ENCODE measurements around the gene TMEM30B.
A peak's percentile ranks its signal among the peaks of the same experiment; 100 is the strongest.
"Not testable (repeated sequence)": the region's sequence is repeated elsewhere in the genome, so short reads cannot be mapped to it uniquely, and the experiment has no call there.

The TMEM30B gene

DNA sequence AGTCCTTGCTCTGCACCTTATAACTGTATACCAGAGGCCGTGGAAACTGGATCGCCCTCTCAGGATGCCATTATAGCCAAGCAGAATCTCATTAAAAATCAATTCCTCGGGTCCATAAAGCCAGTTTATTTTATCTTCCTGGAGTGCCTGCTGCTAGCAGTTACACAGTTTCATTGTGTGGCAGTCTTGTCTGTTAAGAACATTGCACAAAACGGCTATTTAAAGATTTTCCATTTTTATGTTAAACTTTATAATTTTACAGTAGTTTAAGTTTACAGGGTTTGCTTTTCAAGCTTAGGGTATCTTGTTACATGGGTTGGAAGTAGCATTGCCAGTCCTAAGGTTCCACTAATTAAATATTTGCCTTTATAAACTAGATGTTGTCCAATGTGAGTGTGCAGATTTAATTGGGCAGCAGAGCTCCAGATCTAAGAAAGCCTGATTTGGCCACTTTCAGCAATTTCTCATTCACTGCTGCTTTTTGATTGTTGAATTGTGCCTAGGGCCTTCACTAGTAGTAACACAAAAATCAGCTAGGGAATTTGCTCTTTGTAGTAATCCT is 17.0 kb downstream of the TMEM30B start:
- DNase-seq = no peak

DNA sequence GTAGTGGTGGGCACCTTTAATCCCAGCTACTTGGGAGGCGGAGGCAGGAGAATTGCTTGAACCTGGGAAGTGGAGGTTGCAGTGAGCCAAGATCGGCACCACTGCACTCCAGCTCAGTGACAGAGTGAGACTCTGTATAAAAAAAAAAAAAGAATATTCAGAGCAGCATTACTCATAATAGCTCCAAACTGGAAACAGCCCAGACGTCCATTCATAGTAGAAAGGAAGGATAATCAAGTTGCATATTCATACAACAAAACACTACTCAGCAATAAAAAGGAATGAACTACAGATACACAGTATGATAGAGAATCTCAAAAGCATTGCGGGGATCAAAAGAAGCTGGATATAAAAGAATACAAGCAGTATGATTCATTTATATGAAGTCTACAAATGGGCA is 19.1 kb downstream of the TMEM30B start:
- no peak for DNase-seq

DNA sequence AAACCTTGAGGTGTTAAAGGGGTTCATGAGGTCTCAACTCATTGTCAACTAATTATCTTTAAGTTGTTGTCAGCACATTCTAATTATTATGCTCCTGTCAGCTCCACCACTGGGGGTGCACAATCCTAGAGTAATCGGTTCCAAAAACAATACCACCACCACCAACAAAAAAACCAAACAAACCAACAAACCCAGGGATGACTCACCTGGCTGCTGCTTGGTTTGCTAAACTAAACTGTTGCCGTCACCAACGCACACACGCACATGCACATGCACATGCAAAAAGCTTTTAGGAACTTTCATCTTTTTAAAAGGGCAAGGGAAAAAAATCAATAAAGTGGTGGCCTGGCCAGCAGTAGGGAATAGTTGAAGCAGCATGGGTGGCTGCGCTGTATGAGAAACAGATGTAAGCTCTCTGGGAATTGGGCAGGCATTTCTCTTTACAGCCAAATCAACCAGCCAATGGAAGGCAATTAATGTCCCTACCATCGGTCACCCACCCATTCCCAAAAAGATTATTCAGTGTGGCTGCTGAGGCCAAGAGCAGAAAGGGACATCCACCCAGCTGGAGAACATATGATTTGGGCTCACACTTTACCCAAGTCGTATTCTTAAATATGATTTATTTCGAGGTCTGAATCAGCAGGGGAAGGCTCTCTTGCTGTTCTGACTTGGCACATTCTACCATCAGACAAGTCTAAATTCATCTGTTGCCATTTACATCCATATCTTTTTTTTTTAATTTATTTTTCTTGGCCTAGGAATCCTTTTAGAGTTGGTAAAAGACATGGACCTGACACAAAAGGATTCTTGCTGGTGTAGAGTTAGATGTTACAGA is 20.0 kb downstream of the TMEM30B start:
- DNase-seq = peak; percentile 72

DNA sequence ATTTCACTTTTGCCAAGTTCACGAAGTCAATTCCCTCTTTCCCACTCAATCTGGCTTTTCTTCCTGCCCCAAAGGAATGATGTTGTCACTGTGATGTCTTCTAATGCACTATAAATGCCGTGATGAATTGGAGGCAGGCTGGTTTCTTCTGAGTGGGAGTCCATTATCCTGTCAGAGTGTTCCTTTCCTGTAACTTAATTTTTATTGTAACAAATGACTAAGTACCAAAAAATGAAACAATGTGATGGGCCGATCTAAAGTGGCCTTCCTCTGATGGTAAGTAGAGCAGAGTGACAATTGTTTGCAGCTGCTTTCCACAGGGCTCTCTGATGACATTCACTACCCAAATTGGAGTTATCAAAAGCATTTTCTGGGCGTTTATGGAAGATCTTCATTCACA is 22.2 kb downstream of the TMEM30B start:
- no peak for DNase-seq

DNA sequence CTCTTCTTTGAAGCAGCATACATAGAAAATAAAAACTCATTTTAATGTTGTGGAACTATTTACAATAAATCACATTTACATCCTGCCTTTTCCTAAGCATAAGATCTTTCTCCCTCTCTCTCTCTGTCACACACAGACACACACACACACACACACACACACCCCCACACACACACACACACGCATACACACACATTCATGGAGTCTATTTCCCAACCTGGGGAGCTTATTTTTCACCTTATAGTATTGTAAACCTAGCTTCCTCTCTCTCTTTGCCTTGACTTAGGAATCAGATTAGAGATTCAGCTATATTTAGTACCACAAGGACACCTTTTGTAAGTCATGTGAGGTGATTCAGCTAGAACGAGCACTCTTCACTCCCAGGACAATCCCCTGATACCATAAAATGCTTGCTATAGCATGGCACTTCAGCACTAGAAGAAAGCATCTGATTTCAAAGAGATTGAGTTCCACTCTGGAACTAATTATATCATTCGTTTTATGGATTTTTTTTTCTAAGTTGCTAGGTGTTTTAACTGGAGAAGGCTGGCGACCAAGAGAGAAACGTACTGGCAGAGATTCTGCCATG is 23.6 kb downstream of the TMEM30B start:
- peak; percentile 92 for DNase-seq

DNA sequence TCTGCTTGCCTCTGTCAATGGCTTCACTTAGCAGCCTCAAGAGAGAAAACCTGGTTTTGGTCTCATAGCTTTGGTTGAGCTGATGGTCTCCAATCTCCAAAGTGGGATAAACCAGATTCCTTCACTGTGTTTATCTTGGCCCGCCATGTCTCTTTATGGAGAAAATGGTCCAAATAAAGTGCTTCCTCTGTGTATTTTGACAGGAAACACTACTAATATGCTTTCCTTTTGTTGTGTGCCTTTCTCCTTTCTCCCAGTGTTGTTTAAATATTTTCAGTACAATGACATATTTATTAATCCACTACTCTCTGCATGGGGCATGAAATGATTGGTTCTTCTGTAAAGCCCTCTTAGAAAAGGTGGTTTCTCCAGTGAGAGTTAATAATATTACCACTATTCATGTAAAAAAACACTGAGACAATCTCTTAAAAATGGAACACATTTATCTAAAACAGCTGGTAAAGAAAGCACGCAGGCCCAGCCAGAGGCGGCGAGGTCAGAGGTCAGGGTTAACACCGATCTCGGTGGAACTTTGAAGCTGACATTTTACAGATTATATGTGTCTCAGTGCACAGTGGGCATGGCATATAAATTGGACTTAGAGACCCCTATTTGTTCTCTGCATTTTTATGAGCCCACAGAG is 24.2 kb downstream of the TMEM30B start:
- DNase-seq = no peak

DNA sequence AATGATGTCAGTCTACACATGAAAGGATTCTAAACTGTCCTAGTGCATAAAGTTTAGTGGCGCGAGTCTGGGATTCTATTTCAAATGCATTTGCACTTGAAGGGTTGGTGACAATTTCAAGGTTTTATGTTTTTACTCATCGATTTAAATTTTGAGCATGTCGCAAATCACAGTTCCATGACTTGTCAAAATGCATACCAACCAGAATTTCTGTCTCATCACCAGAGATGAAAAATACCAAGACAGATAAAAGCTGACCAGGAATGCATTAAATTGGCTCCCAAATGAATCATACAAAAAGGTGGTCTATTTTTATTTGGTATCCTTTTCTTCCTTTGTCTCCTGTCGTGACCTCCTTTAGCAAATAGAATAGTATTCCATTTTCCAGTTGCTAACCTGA is 25.2 kb downstream of the TMEM30B start:
- DNase-seq = no peak

DNA sequence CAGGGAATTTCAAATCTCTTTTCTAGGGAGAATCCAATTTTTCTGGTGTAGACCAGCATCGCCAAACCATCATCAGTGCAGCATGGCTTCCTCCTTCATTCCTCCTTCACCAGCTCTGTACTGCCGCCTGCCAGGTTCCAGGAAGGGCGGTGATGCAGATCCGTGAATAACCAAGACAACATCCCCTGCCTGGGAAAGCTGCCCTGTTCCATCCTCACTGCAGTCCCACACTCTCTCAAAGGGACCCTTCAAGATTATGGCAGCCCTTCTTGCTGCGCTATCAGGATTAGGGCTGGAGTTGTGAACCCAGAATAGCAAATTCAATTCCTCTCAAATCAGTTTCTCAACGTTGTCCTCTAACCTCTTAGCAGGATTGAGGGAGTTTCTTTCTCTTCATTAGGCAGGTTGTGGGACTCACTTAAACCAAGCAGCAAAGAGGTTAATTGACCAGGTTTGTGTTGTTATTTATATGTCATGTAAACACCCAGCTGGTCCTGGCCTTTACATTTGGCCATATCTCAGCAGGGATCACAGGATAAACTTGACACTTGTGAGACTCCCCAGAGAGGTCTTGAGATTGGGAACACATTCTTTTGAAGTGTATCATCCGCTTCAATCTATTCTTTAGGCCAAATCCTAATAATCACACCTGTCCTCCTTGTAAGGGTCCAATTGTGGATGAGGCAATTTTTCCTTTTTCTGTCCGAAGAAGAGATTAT is 26.2 kb downstream of the TMEM30B start:
- DNase-seq = no peak

DNA sequence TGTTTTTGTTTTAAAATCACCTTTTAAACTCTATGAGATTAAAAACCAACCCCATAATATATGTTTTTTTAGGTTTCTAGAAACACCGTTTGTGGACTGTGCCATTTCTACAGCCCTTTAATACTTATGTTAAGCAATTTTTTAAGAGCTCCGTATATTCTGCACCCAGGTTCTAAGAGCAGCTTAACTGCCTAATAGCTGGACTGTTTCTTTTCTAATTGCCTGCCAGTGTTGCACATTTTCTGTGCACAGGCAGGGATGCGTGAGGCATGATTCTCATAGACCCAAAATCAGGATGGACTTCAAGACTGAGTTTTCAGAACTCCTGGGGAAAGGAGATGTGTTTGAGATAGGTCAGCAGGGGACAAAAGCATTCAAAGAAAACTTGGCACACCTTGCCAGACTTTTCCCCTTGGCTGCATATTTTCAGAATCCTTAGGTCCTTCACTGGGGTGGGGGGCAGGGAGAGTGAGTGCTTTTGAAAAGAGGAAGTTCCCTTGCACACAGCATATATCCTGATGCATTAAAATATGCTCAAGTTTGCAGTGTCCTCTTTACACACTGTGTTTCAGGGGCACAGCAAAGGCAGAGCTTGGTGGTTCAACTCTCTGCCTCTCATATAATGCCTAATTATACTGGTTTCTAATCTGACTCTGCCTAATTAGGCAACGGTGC is 27.9 kb downstream of the TMEM30B start:
- DNase-seq = no peak

DNA sequence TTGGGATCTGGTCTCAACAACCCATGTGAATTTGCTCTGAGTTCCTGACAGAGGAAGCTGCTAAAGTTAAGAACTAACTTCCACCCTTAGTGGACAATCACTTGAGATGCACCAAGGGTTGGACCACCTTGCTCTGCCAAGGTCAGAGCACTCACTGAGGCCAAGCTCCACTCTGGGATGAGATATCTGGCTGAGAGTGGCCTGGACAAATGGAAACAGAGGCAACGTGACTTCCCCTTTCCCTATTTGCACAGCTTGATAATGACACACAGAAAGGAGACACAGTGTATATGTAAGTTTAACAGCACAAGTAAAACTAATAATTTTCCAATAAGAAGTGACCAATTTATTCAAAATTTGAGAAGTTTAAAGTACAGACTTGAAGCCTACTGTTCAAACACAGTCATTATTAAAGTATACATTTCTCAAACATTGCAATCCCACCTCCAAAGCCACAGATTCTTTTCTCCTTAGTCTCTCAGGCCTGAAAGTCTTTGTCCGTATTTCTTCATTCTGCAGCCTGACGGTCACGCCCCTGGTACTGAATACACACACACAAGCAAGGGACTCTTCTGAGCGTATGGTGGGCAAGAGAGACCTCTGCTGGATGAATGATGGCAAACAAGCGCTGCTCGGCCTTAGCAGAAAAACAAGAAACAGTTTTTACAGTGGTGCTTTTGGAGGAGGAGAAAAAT is 28.6 kb downstream of the TMEM30B start:
- DNase-seq = peak; percentile 96

DNA sequence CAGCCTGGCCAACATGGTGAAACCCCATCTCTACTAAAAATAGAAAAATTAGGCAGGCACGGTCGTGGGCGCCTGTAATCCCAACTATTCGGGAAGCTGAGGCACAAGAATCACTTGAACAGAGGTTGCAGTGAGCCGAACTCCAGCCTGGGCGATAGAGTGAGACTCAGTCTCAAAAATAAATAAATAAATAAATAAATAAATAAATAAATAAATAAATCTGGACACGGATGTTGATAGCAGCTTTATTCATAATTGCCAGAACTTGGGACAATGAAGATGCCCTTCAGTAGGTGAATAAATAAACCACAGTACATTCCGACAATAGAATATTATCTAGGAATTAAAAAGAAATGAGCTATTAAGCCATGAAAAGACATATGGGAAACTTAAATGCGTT is 31.1 kb downstream of the TMEM30B start:
- DNase-seq = no peak

DNA sequence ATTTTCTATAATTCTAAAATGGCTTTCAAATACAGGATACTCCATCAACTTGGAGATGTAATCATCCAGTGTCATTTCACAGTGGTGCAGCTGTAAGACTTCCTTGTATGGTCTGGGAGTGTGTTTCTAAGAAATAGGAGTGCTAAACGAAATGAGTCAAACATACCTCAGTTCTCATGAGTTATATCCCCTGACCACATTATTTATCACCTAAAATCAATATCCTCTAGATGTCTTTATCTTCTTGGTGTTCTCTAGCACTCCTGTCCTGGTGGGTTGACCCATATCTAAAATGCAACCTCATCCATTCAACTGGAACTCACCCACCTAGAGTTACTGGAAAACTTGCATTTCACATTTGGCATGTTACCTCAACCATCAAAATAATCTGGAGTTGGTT is 33.2 kb downstream of the TMEM30B start:
- no peak for DNase-seq

DNA sequence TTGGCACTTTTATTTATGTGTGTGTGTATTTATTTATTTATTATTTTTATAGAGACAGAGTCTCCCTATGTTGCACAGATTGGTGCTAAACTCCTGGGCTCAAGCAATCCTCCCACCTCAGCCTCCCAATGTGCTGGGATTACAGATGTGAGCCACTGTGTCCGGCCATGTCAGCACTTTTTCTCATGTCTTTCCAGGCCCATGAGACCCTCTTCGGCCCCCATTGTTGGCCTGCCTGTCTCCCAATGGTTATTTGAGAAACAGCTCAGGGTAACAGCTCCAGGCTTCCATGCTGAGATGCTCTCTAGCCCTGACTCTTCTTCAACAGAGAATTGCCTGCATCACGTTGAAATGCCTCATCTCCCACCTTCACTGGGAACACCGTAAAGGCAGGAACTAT is 34.4 kb downstream of the TMEM30B start:
- no peak for DNase-seq

DNA sequence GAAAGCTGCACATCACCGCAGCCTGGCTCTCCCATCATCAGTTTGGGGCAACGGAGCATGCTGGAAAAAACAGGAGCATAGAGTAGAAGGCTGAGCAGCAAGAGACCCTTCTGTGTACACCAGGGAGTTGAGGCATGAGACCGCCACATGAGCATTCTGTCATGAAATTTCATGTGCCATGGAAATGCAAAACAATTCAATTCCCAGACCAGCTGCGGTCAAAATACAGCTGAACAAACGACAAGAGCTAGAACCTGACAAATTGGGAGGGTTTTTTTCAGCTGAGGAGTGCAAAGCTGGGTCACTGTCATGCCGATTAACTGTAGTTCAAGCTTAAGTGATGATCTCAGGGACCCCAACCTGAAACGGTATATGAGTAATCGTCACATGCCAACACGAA is 37.1 kb downstream of the TMEM30B start:
- no peak for DNase-seq

DNA sequence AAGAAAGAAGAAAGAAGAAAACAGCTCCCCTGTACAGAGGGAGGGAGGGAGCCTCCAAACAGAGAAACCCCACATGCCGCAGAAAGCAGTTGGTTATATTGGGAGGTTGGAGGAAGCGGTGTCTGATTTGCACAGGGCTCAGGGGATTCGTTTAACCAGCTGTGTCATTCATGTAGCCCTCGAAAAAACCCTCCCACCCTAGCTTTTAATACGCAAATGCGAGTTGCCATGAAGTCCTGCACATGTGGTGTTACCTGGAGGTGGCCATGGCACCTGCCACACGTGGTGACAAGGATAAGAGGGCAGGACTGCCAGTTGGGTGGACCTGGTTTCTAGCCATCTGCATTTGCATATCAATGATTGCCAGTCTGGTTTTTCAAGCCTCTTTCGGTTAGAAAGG is 40.9 kb downstream of the TMEM30B start:
- DNase-seq = no peak

DNA sequence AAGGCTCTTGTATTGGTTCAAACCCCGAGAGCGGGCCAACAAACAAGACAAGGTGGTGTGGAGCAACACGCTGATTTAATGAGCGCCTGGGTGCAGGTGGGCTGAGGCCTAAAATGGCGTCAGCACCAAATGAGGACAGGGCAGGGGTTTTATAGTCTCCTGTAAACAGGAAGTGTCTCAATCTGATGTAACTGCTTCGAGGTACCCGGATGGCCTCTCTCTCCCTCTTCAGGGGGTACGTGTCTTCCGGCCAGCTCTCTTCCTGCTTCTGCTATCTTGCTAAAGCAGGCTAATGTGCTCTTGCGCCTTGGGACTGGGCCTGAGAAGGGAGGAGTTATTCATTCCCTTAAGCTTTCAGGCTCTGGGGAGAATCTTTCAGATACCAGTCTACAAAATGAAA is 41.9 kb downstream of the TMEM30B start:
- not testable (repeated sequence) for DNase-seq

DNA sequence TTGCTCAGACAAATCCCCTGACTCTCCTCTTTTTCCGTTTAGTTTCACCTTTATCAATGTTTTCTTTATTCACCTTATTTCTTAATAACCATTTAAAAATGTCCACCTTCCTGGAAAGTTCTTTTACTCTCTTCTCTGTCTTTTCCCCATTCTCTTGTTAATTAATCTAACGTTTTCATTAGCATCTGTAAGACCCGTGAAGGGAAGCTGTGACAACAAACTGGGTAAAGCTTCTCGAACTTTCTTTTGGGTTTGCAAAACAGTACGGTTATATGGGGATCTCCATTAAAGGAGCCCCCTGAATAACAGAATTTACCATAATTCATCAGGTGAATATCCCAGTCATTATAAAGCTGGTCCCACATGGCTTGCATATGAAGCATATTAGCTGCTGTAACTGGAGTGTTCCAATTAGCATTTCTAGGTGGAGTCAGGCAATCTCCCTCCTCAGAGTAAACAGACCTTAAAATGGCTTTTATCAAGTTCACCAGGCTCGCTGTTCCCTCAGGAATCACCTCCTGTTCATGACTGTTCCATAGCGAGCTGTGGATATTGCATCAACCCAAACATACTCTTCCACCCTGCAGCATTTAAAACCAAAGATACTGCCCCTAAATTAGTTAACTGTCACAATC is 42.4 kb downstream of the TMEM30B start:
- DNase-seq = no peak

DNA sequence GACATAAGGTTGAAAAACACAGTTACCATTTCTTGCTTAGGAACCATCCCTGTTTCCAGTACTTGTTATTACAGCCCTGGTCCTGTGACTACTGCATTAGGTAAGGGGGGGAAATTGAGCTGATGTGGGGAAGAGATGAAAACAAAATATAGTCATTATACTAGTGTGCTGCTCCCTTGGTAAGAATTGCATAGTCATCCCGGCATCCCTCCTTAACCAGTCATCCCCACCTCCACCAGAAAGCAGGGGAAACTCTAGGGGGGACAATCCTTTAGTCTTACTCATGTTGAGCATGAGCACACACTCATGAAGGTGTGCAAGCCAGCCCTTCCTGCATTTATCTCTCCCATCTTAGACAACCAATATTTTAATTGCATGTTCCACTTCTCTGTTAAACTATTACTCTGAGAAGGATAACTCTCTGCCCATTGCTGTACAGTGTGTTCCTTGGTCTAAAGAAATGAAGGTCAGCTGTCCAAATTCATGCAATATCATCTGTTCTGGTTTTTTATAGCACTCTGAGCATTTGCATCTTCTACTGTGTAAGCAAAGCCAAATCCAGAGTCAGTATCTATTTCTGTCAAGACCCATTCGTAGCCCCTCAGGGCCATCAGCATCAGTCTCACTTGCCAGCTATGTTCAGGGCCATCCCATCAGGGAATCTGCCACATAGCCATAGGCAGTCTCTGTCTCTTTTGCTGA is 46.8 kb downstream of the TMEM30B start:
- DNase-seq = no peak

DNA sequence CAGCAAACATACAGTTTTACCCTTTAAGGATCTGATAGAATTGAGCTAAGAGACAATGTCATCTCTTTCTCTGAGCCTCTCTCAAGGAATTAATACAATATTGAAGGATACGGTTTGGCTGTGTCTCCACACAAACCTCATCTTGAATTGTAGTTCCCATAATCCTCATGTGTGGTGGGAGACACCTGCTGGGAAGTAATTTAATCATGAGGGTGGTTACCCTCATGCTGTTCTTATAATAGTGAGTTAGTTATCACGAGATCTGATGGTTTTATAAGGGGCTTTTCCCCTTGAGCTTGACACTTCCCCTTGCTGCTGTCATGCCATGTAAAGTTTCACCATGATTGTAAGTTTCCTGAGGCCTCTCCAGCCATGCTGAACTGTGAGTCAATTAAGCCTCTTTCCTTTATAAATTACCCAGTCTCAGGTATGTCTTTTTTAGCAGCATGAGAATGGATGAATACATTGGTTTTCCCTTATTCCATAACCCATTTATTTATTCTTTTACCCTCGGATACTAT is 47.6 kb downstream of the TMEM30B start:
- DNase-seq = no peak

DNA sequence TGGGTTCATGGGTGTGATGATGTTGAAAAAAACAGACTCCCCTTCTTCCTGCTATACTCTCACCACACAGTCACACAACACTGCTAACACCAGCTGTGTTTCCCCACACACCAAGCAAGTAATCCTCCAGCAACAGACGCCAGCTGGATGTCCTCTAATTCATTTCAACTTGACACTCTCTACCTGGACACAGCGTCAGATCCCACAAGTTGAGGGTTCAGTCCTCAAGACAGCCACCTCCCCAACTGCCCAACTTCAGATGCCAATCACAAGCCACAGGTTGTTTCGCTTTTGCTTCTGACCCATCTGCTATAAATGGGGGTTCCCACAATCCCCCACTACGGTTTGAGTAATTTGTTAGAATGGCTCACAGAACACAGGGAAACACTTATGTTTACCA is 49.3 kb downstream of the TMEM30B start:
- no peak for DNase-seq

DNA sequence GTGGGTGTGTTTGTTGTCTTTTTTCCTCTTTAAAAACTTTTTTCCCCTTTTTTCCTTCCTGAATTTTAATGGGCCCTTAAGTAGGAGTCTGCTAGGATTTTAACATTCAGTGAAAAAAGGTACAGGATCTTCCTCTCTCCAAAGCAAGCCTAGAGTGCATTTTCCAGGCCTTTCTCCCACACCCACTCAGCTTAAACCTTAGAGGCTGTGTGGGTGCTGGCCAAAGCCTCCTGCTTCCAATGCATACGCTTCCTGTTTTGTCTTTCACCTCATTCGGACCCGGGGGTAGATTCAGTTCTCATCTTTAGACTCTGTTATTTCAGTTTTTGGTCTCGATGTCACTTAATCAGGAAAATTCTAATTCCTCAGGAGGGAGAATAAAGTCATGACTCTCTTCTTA is 51.2 kb downstream of the TMEM30B start:
- no peak for DNase-seq

All from NCI-H2107 (cell line).